ENCODE results near the gene CPEB4.

DNA sequence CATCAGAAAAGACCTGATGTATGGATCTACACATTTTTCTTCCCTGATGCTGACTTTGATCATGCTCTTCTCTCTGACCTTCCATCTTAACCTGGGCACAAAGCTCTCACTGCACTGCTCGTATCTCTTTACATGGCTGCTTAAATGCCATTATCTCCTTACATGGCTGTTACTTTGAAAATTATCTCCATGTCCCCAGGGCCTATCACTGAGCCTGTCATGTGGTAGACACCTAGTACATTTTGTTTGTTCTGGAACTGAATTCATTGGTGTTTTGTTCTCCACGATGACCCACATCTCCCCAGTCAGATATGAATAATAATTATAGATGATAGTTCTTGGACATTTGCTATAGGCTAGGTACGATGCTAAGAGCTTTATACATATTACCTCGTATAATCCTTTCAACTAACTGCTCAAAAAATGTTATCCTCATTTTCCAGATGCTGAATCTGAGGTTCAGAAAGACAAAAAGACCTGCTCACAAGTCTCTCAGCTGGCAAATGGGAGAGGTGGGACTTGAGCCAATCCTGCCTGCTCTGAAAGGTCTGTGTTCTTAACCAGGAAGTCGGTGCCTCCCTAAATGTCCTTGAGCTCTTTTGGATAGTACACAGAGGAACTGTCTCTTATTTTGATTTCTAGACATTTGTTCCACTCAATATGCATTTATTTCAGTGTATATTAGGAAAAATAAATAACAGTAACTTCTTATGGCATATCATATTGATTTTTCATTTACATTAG lies 9.8 kb upstream of the CPEB4 start:
- TF ChIP-seq POLR2A (IDR thresholded peaks at IDR 0.05) (no peak), POLR2AphosphoS5 (IDR thresholded peaks at IDR 0.05) (no peak)
- TF ChIP-seq, protein P1, sequence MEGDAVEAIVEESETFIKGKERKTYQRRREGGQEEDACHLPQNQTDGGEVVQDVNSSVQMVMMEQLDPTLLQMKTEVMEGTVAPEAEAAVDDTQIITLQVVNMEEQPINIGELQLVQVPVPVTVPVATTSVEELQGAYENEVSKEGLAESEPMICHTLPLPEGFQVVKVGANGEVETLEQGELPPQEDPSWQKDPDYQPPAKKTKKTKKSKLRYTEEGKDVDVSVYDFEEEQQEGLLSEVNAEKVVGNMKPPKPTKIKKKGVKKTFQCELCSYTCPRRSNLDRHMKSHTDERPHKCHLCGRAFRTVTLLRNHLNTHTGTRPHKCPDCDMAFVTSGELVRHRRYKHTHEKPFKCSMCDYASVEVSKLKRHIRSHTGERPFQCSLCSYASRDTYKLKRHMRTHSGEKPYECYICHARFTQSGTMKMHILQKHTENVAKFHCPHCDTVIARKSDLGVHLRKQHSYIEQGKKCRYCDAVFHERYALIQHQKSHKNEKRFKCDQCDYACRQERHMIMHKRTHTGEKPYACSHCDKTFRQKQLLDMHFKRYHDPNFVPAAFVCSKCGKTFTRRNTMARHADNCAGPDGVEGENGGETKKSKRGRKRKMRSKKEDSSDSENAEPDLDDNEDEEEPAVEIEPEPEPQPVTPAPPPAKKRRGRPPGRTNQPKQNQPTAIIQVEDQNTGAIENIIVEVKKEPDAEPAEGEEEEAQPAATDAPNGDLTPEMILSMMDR (IDR thresholded peaks at IDR 0.05): no peak
